Mucosa of descending colon (tissue), 3 donors: Measurements from ENCODE around the gene ZFAND4. TPM values are rescaled to one million over a fixed set of nuclear protein-coding genes. Genes with fewer than 3 reads are reported as not detected.

Experiments
- ATAC-seq: fragments of 200-7000 bp; cut with Tn5 transposase; one replicate; pipeline ENCODE4 v1.9.1; 2020; ENCODE audit warnings: mild to moderate bottlenecking, moderate library complexity
- DNase-seq, 3 donors: peaks; one replicate each; pipeline ENCODE4 v3.0.0-alpha.2; 2020
- H3K36me3 ChIP-seq: fragments of 200-600 bp; one replicate; pipeline ENCODE4 v1.8.0; 2021; ENCODE audit warnings: low read depth, mild to moderate bottlenecking
- H3K4me1 ChIP-seq: fragments of 200-600 bp; one replicate; pipeline ENCODE4 v1.8.0; 2021; ENCODE audit warnings: low read depth, mild to moderate bottlenecking
- H3K4me3 ChIP-seq: fragments of 200-600 bp; one replicate; pipeline ENCODE4 v1.8.0; 2021; ENCODE audit warnings: mild to moderate bottlenecking
- H3K9me3 ChIP-seq: fragments of 200-600 bp; one replicate; pipeline ENCODE4 v1.8.0; 2021; ENCODE audit warnings: mild to moderate bottlenecking
- CTCF ChIP-seq: fragments of 200-600 bp; IDR thresholded peaks from one replicate; pipeline ENCODE4 v1.8.0; 2022; ENCODE audit warnings: antibody characterized with exemption, mild to moderate bottlenecking
- intact Hi-C, 2 donors: fragments of 100-400 bp; cut with DNase I in 1 of 2; cut with micrococcal nuclease in 1 of 2; formaldehyde crosslinking; loops; one replicate each; pipeline versions ENCODE4 v1.11.0 to v1.11.1; 2022; cut with DNase I, micrococcal nuclease
- total RNA-seq, 3 donors: library from RNA; stranded (reverse); fragmentation: NEBNext Ultra II Directional in 2 of 3; extraction: Animal tissue kit (Norgen Biotek cat#: 25700) in 2 of 3; gene quantifications; one replicate each; pipeline versions ENCODE4 v1.2.1 to v1.2.4, GENCODE V29; 2021 to 2023
- donor health status: DM: no; HTN: no; CAD: no; lungs with moderate emphysema.
- donor health status: DM: no; HTN: no; CAD: no.
- donor health status: DM: no; HTN: yes; CAD: no.

Gene ZFAND4
- total RNA-seq, 3 donors from 2014 or later = 15.5 to 22.1 (median 21.5) TPM

- no peak for DNase-seq
- ATAC-seq = no peak
- intact Hi-C loops = no loop called here
- no peaks in the 10 kb centered on the region for H3K4me1 ChIP-seq
- no peaks in the 10 kb centered on the region for H3K36me3 ChIP-seq
- no peak for TF ChIP-seq CTCF
- H3K9me3 ChIP-seq = no peaks in the 10 kb centered on the region
- no peak overlapping the region for H3K4me3 ChIP-seq
Observed at GRCh38 chr10:45653454-45653853, 19.1 kb downstream of the ZFAND4 start.

GRCh38 chr10:45652511-45652910 is 20.1 kb downstream of the ZFAND4 start:
- DNase-seq = no peak
- Histone ChIP-seq H3K4me1 (no peaks in the 10 kb centered on the region), H3K36me3 (no peaks in the 10 kb centered on the region), H3K4me3 (no peak overlapping the region), H3K9me3 (no peaks in the 10 kb centered on the region)
- no peak for ATAC-seq
- intact Hi-C loops = no loop called here
- TF ChIP-seq CTCF = no peak

GRCh38 chr10:45649296-45649695 is 23.3 kb downstream of the ZFAND4 start:
- intact Hi-C loops = no loop called here
- no peak overlapping the region for H3K4me3 ChIP-seq
- H3K9me3 ChIP-seq = no peaks in the 10 kb centered on the region
- H3K4me1 ChIP-seq = no peaks in the 10 kb centered on the region
- TF ChIP-seq CTCF = no peak
- ATAC-seq (no peak), DNase-seq (no peak)
- H3K36me3 ChIP-seq = no peaks in the 10 kb centered on the region

- intact Hi-C loops = no loop called here
Observed at GRCh38 chr10:45647118-45647517, 25.5 kb downstream of the ZFAND4 start.

GRCh38 chr10:45646384-45647050 is 26.1 kb downstream of the ZFAND4 start:
- no peaks in the 10 kb centered on the region for H3K36me3 ChIP-seq
- no peak for TF ChIP-seq CTCF

More at GRCh38 chr10:45647118-45647517, 25.5 kb downstream of the ZFAND4 start:
- no peak for TF ChIP-seq CTCF
- H3K4me1 ChIP-seq = no peaks in the 10 kb centered on the region
- DNase-seq (no peak), ATAC-seq (no peak)
- no peak overlapping the region for H3K4me3 ChIP-seq
- H3K36me3 ChIP-seq = no peaks in the 10 kb centered on the region
- no peaks in the 10 kb centered on the region for H3K9me3 ChIP-seq

GRCh38 chr10:45644527-45644926 is 28.0 kb downstream of the ZFAND4 start:
- no peaks in the 10 kb centered on the region for H3K36me3 ChIP-seq

More at GRCh38 chr10:45646384-45647050, 26.1 kb downstream of the ZFAND4 start:
- intact Hi-C loops = no loop called here
- no peak for ATAC-seq
- no peak overlapping the region for H3K4me3 ChIP-seq
- no peaks in the 10 kb centered on the region for H3K4me1 ChIP-seq
- DNase-seq = no peak
- H3K9me3 ChIP-seq = no peaks in the 10 kb centered on the region

More at GRCh38 chr10:45644527-45644926, 28.0 kb downstream of the ZFAND4 start:
- no peak for ATAC-seq
- no peak for TF ChIP-seq CTCF
- Histone ChIP-seq H3K4me3 (no peak overlapping the region), H3K9me3 (no peaks in the 10 kb centered on the region), H3K4me1 (no peaks in the 10 kb centered on the region)
- intact Hi-C loops = no loop called here
- no peak for DNase-seq
